BE2C (cell line): ENCODE data around the gene AHCY.
"Not testable (repeated sequence)": the region's sequence is repeated elsewhere in the genome, so short reads cannot be mapped to it uniquely, and the experiment has no call there.

Experiments used
- DNase-seq: peaks from one replicate; pipeline ENCODE4 v3.0.0-alpha.2; 2020
- H3K27me3 ChIP-seq: fragments of 250-450 bp; sonication (Bioruptor Pico); 2 replicates; pipeline ENCODE4 v1.5.1; 2020; ENCODE audit warnings: mild to moderate bottlenecking
- H3K36me3 ChIP-seq: fragments of 250-450 bp; sonication (Bioruptor Pico); 2 replicates; pipeline ENCODE4 v1.5.1; 2020; ENCODE audit warnings: mild to moderate bottlenecking
- H3K4me1 ChIP-seq: fragments of 250-450 bp; sonication (Bioruptor Pico); 2 replicates; pipeline ENCODE4 v1.5.1; 2020
- H3K4me3 ChIP-seq: 2 replicates; pipeline ENCODE4 v1.5.1; 2011; ENCODE audit warnings: low read depth, low read length
- H3K9me3 ChIP-seq: fragments of 250-450 bp; sonication (Bioruptor Pico); 2 replicates; pipeline ENCODE4 v1.5.1; 2020
- CTCF ChIP-seq: IDR thresholded peaks from 2 replicates; pipeline ENCODE4 v1.5.1; 2012; ENCODE audit warnings: mild to moderate bottlenecking, low read depth, low read length

Gene AHCY

GRCh38 chr20:34251619-34252018, 51.5 kb downstream of the AHCY start:
- Histone ChIP-seq H3K9me3 (no peaks in the 10 kb centered on the region), H3K4me3 (no peak overlapping the region), H3K27me3 (no peaks in the 10 kb centered on the region), H3K36me3 (no peaks in the 10 kb centered on the region), H3K4me1 (no peaks in the 10 kb centered on the region)
- DNase-seq, result no peak
- TF ChIP-seq CTCF, result no peak

DNA sequence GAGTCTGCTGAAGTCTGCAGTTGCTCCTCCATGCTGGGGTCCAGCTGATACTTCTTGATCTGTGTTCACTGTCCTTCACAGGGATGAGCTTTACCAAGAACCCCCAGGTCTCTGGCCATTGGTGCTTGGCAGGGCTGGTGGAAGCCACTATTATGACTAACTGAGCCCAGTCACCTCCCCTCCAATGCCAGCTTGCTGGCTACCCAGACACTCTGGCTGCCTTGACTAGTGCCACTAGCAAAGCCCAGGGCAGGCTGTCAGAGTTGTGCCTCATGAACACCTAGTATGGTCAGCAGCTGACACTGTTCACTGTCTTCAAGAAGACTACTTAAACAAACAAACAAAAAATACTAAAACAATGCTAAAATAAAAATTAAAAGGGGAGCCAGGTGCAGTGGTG, 53.1 kb downstream of the AHCY start:
- Histone ChIP-seq H3K9me3 (no peaks in the 10 kb centered on the region), H3K4me3 (no peak overlapping the region), H3K27me3 (no peaks in the 10 kb centered on the region), H3K36me3 (no peaks in the 10 kb centered on the region), H3K4me1 (no peaks in the 10 kb centered on the region)
- no peak for DNase-seq
- TF ChIP-seq CTCF, result no peak

GRCh38 chr20:34249291-34249690, 53.9 kb downstream of the AHCY start:
- Histone ChIP-seq H3K36me3 (no peaks in the 10 kb centered on the region), H3K4me1 (no peaks in the 10 kb centered on the region), H3K4me3 (no peak overlapping the region), H3K9me3 (no peaks in the 10 kb centered on the region), H3K27me3 (no peaks in the 10 kb centered on the region)
- no peak for DNase-seq
- no peak for TF ChIP-seq CTCF

DNA sequence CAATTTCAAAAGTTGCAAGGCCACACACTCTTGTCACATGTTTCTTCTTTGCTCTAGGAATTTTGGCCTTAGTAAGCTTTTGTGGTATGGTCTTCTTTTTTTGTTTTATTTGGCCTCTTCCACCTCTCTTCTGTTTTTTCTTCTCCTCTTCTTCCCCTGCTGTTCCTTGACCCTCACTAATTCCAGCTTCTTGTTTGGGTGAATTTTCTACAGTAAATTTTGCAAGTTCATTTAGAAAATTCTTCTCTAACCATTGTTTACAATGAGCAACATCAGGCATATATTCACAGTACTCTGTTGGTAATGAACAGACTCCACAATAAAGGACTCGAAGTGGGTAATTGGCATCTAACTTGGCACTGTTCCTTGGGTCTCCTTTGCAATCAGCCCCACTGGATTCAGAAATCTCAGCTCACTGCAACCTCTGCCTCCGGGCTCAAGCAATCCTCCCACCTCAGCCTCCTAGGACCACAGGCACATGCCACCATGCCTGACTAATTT, 57.0 kb downstream of the AHCY start:
- DNase-seq, result no peak
- Histone ChIP-seq H3K36me3 (no peaks in the 10 kb centered on the region), H3K4me3 (no peak overlapping the region), H3K4me1 (no peaks in the 10 kb centered on the region), H3K27me3 (no peaks in the 10 kb centered on the region), H3K9me3 (no peaks in the 10 kb centered on the region)
- no peak for TF ChIP-seq CTCF

DNA sequence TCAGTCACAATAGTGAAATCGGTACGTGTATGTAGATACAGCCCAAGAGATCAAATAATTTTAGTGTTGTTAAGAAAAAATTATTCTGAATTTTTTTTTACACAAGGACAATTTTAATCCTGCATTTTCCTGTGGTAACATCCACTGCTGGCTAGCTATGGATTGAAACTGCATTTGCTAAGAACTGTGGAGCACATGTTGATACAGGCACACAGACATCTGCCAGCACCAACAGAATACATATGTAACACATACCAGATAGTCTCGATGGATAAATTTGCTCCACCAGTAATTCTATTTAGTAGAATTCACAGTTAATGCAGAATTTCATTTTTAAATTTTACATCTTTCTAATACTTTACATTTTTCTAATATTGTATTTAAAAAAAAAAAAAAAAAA, 59.8 kb downstream of the AHCY start:
- Histone ChIP-seq H3K36me3 (no peaks in the 10 kb centered on the region), H3K4me1 (peaks cover 4% of the 10 kb centered on the region; the same call in 1 of the 2 replicates)
- TF ChIP-seq CTCF, result no peak

DNA sequence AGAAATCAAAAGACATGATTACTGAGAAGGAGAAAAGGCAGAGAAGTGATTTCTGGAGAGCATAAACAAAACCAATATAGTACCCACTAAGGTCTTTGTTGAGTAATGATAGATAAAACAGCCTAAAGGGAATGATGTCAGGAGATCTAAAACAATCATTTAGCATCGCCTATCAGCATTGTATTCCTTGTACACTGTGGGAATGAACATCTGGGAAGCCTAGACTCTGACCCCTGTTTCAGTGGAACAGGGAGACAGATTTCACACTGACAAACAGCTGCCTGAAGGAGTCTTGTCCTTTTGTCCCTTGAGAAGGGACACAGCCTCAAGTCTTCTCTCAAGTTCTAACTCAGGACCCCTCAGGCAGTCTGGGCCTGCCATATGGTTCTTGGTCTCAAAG, 60.3 kb downstream of the AHCY start:
- no peaks in the 10 kb centered on the region for H3K36me3 ChIP-seq
- TF ChIP-seq CTCF, result no peak
- no peak overlapping the region for H3K4me3 ChIP-seq
- H3K4me1 ChIP-seq, result peaks cover 4% of the 10 kb centered on the region; the same call in 1 of the 2 replicates
- DNase-seq, result no peak
- H3K27me3 ChIP-seq, result no peaks in the 10 kb centered on the region
- no peaks in the 10 kb centered on the region for H3K9me3 ChIP-seq

More for the DNA sequence above, 59.8 kb downstream of the AHCY start:
- no peak for DNase-seq
- no peak overlapping the region for H3K4me3 ChIP-seq
- H3K27me3 ChIP-seq, result no peaks in the 10 kb centered on the region
- H3K9me3 ChIP-seq, result no peaks in the 10 kb centered on the region

GRCh38 chr20:34242015-34242414, 61.1 kb downstream of the AHCY start:
- not testable (repeated sequence) for H3K27me3 ChIP-seq, H3K4me3 ChIP-seq, DNase-seq, H3K4me1 ChIP-seq, H3K36me3 ChIP-seq, H3K9me3 ChIP-seq
